GM19238 (cell line): Measurements from ENCODE around the gene TAPT1.

Experiments
- DNase-seq: peaks from one replicate; pipeline ENCODE4 v3.0.0; 2011; ENCODE audit warnings: low spot score; ENCODE audit not compliant: insufficient read length

TAPT1 gene

DNA sequence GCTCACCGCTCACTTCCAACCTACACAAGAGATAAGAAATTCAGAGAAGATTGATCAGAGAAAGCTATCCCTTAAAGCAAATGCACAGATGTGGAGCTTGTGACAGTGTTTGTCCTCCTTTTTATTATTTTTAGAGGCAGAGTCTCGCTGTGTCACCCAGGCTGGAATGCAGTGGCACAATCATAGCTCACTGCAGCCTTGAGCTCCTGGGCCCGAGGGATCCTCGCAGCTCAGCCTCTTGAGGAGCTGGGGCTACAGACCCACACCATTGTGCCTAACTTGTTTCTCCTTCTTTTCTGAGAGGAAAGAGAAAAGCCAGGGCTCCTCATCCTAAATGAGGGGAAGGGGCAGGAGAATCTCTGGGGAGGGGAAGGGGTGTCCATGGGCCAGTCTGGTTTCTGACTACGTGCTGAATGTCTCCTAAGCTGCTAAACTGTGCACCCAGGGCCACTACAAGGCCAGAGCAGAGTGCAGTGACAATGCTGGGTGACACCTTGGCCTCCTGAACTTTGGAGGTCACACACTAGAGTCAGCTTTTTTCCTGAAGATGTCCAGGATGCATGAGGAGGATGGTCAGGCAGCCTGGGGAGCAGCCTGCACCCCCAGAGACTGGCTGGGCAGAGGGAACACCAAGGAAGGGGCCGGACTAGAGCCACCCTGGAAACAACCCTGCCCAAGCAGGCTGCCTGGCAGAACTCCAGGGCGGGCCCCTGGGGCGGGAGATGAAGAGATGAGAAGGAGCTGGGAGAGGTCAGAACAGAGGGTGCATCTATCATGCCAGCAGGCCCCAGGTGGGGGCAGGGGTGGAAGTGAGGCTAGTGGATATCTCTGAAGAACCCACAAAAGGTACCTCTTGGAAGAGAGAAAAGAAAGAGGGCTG lies 87.0 kb downstream of the TAPT1 start:
- DNase-seq: no peak

DNA sequence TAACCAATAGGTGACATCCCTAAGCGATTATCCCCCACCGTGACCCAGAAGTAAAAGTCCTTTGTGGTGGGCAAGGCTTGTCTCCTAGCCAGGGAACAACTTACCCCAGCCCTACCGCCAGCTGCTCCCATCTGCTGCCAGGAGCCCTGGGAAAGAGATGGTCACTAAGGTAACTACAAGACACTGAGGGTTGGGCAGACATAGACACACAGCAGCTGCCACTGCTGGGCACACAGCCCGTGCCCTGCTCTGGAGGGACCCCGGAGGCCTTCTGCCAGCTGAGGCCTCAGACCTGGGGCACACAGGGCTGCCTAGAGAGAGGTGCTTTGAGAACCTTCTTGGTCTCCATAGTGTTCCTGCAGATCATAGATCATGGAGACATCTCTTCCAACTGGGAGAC lies 89.4 kb downstream of the TAPT1 start:
- DNase-seq: no peak

GRCh38 chr4:16136311-16136710 lies 90.0 kb downstream of the TAPT1 start:
- DNase-seq: no peak

DNA sequence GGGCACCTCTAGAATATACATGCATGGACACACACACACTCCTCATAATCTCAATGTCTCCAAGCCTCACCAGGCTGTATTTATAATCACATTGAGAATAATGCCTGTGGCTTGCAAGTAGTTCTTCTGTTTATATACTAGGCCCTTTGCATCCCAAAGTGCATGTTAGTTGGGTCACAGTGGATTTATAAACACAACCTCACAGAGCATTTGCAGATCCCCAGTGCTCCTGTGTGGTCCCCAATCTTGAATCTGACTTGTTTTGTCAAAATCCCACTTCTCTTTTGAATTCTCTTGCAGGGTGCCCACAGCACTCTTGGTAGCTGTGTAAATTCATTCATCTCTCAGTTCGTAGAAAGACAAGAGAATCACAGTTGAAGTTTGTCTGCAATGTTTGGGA lies 92.9 kb downstream of the TAPT1 start:
- no peak for DNase-seq

DNA sequence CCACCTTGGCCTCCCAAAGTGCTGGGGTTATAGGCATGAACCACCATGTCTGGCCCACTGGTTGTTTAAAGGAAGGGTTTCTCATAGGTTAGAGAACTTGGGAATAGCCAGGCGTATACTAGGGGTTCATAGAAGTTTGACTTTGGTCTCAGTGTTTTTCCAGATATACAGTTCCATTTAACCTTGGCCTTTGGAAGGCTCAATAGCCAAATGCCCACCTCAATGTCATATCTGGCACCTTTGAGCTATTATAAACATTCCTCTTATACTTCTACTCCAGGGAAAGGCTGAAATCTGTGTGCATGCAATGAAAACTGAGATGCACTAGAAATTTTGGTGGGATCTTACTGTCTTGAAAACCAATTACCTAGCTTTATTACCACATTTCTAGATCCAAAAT lies 95.0 kb downstream of the TAPT1 start:
- DNase-seq: no peak

- no peak for DNase-seq
Measured at GRCh38 chr4:16129336-16129735, 96.9 kb downstream of the TAPT1 start.

DNA sequence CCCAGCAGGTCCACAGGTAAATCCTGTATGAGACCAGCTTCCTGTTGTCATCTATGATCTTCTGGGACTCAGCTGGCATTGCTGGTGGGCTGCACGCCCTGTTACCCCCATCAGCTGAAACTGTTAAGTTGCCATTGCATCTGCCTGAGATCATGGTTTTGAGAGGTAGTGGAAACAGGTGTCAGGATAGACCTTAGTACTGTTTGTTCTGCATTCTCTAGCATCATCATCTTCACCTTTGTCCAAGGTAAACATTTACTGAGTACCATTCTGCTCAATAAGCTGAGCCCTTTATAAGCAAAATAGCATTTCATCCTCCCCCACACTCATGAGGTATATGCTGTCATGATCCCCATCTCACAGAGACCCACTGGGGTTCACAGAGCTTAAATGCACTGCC lies 99.6 kb downstream of the TAPT1 start:
- DNase-seq: no peak

GRCh38 chr4:16125571-16126445 lies 100.5 kb downstream of the TAPT1 start:
- DNase-seq: no peak

DNA sequence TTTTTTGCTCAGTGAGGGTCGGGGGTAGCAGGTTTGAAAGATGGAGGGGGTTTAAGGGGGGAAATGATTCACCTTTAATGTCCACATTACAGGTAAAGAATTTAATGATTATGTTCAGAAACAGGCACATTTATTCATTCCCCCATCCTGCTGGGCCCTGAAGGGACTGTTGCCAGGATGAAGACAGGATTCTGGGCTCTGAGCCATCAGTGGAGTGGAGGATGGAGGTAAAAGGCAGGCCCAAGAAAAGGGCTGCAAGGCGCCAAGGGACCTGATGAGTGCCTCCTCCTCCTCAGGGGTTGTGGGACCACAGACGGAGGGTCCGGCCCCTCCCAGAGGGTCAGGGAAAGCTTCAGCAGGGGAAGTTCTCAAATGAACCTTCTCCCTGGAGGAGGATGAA lies 102.0 kb downstream of the TAPT1 start:
- no peak for DNase-seq

DNA sequence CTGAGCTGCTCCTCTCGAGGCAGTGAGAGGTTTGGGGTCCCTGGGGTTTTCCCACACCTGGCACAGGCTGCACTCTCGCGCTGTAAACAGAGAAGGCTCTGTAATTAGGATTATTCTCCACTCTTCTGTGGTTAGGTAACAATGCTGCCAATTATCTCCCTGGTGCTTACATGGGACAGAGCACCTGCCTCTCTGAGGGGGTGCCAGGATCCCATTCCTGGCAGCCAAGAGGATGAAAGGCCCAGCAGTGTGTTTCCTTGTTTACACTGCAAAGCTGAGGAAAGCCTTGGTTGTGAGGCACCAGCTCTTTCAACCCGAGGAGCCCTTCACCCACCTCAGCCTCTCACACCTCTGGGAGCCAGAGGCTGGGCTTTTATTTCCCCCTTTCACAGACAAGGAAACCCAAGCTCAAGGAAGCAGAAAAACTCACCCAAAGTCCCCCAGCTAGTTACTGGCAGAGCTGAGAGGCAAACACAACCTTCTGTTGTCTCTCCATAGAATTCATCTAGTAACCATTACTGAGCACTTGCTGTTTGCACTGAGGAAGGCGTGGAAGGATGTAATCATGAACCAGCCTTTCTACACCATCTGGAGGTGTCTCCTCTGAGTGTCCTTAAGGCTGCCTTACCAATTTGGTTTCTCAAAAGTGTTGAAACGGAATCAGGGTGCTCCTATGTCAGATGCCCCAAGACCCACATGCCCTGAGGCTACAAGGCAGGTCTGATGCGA lies 102.8 kb downstream of the TAPT1 start:
- no peak for DNase-seq

- DNase-seq: no peak
Measured at GRCh38 chr4:16122784-16123183, 103.5 kb downstream of the TAPT1 start.

DNA sequence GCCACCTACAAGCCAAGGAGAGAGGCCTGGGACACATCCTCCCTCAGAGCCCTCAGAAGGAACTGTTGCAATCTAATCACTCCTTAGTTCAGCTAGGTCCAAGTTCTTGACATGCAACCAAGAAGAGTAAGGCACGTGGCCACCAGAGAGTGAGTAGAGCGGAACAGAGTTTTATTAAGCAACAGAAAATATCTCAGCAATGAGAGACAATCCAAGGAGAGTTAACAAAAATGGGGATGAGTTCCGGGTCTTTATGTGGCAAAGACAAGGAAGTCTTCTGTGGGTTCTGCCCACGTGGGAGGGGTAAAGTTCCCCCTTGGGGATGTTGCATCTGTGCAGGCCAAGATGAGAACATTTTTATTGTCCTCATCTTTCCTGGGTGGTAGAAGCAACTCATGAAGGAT lies 104.0 kb downstream of the TAPT1 start:
- DNase-seq: no peak

DNA sequence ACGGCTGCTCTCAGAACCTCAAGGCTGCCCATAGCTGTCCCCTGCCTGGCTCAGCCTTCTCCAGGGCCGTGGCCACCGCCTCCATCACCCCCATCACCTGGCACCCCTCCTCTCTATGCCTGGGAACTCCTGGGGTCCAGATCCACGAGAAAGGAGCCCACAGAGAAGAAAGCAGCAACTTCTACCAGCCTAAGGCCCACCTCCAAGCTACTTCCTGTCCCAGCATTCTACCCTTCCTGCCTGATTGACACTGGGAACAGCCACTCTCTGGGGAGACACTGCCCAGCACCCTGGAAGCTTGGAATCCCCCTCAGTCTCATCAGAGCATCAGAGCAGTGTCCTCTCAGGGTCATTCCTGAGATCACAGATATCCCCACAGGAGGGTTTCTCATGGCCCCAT lies 105.6 kb downstream of the TAPT1 start:
- no peak for DNase-seq

DNA sequence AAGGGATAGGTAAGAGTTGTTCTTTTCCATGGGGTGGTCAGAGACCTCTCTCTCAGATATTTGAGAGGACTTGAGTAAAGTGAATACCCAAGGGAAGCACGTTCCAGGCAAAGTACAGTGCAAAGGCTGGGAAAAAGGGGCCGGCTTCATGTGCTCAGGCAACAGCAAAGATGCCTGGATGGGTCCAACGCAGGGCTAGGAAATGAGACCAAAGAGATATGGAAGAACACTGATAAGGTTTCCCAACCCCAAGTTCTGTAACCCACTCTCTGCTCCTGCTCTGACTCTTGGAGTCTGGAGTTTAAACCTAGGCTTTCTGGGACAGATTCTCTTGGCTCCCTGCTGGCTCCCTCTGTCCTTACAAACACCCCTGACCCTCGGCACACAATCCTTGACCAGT lies 106.3 kb downstream of the TAPT1 start:
- no peak for DNase-seq

- no peak for DNase-seq
Measured at GRCh38 chr4:16118090-16118489, 108.2 kb downstream of the TAPT1 start.

DNA sequence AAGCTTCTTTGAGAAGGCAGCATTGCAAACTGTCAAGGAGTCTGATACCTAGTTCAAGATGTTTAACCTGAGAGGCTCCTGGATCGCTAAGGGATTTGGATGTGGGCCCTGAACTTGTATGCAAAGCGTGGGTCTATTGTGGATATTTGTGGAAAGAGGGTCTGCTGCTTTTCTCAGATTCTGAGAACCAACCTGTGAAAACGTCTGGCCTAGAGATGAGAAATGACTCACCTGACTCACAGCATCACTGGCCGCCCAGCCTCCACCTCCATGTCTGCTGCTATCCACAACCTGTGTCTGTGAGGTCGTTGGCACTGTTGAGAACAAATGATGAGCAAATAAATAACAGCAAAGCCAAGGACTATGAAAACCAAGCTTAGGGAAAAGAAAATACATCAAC lies 109.1 kb downstream of the TAPT1 start:
- DNase-seq: no peak

DNA sequence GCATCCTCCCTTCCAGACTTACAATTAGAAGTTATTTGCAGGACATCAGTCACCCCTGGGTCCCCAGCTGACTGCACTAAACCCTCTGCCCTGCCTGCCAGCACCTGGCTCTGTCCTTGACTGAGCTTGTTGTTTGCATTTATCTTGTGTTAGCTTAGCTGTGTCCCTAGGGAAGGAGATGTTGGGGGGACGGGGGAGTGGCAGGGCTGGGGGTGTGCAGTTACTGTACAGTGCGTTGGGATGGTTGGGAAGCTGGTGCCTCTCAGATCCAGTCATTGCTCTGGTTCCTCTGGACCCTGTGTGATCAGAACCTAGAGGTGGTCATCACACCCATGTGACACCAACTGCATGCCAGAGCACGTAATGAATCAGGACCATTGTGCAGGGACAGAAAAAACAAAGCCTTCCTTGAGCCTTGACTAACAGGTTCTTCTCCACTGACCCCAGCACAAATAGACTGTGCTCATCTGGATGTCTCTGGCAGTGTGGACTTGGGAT lies 109.7 kb downstream of the TAPT1 start:
- no peak for DNase-seq

GRCh38 chr4:16116019-16116418 lies 110.3 kb downstream of the TAPT1 start:
- DNase-seq: no peak

- DNase-seq: no peak
Measured at GRCh38 chr4:16114546-16114945, 111.7 kb downstream of the TAPT1 start.

GRCh38 chr4:16113741-16114140 lies 112.5 kb downstream of the TAPT1 start:
- no peak for DNase-seq

DNA sequence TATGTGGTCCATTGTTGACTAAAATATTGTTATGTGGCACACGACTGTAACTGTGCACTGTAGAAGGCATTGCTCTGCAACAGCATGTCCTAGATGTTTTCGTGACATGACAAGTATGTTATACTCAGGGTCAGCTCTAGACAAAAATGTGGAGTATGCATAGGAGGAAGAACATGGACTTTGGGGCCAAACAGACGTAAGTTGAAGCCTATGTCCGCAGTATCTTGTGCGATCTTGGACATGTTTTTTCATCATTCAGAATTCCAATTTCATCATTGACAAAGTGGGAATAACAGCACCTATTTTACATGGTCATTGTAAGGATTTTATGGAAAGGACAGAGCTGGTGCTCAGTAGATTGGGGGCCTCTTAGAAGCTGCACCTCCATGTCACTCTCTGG lies 114.7 kb downstream of the TAPT1 start:
- no peak for DNase-seq
